ENCODE results near the gene TRIM33.

DNA sequence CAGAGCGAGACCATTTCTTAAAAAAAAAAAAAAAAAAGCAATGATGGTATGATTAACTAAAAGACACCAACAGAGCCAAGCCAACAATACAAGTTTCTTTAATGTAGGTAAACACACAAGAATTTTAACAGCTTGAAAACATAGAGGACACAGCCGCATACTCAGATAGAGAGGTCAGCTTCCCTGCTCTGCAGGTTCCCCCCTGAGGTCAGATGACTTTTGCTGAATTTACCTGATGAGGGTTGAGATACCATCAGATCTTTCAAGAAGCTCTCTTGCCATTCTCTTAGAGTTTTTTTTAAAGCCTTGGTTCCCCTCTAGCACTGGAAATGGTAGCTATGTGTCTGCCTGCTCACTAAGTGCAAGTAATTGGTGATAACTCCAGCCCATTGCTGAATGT, 39.3 kb upstream of the TRIM33 start:
- no peak for TF ChIP-seq POLR2A (IDR thresholded peaks at IDR 0.05)
- TF ChIP-seq, protein P1, sequence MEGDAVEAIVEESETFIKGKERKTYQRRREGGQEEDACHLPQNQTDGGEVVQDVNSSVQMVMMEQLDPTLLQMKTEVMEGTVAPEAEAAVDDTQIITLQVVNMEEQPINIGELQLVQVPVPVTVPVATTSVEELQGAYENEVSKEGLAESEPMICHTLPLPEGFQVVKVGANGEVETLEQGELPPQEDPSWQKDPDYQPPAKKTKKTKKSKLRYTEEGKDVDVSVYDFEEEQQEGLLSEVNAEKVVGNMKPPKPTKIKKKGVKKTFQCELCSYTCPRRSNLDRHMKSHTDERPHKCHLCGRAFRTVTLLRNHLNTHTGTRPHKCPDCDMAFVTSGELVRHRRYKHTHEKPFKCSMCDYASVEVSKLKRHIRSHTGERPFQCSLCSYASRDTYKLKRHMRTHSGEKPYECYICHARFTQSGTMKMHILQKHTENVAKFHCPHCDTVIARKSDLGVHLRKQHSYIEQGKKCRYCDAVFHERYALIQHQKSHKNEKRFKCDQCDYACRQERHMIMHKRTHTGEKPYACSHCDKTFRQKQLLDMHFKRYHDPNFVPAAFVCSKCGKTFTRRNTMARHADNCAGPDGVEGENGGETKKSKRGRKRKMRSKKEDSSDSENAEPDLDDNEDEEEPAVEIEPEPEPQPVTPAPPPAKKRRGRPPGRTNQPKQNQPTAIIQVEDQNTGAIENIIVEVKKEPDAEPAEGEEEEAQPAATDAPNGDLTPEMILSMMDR (IDR thresholded peaks at IDR 0.05): no peak

Data from adrenal gland (tissue), 5 donors.